Skeletal muscle cell (primary cell): ENCODE data around the gene RLN3.

Source experiments
- DNase-seq: peaks from one replicate; pipeline ENCODE4 v3.0.0-alpha.2; 2010; ENCODE audit warnings: low read depth
- H3K4me3 ChIP-seq: 2 replicates; pipeline ENCODE4 v1.5.1; 2011; ENCODE audit warnings: low read depth, mild to moderate bottlenecking, control low read depth, low read length, moderate library complexity

The RLN3 gene

DNA sequence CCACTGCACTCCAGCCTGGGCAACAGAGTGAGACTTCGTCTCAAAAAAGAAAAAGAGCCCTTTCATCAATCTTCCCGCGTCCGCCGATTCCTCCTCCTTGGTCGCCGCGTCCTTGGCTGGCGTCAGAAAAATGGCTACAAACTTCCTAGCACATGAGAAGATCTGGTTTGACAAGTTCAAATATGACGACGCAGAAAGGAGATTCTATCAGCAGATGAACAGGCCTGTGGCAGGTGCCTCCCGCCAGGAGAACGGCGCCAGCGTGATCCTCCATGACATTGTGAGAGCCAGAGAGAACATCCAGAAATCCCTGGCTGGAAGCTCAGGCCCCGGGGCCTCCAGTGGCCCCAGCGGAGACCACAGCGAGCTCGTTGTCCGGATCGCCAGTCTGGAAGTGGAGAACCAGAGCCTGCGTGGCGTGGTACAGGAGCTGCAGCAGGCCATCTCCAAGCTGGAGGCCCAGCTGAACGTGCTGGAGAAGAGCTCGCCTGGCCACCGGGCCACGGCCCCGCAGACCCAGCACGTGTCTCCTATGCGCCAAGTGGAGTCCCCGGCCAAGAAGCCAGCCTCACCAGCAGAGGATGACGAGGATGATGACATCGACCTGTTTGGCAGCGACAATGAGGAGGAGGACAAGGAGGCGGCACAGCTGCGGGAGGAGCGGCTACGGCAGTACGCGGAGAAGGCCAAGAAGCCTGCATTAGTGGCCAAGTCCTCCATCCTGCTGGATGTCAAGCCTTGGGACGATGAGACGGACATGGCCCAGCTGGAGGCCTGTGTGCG, 42.5 kb downstream of the RLN3 start:
- no peak for DNase-seq
- no peak overlapping the region for H3K4me3 ChIP-seq

DNA sequence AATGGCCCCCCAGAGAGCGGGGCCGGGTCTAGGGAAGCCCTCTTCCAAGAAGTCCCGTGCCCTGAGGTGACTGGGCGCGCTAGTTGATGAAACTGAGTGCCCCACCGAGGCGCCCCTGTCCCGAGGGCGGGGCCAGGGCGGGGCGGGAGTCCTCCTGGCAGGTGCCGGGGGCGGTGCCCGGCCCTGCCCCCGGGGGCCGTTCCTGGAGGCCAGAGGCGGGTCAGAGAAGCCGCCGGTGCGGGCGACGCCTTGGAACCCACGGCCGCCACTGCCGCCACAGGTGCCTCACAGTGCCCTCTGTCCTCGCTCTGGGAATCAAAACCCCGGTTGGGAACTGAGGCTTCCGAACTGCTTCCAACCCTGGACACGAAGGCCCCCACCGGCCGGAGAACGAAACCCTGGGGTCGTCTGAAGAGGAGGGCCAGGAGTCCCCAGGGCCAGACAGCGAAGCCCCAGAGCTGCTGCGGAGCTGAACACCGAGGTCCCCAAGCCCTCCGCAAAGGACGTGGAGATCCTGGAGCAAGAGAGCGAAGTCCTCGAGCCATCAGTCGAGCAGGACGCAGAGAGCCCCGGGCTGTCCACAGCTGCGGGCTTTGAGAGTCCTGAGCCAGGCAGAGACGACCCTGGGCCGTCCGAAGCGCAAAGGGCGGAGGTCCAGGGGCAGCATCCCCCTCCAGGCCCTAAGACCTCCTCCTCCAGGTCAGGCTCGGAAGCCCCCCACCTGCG, 44.8 kb downstream of the RLN3 start, which contains the start of gene MISP3:
MISP3 (plus strand) TSS at position 252 of the 726 bp plus-strand sequence. CDS start 524 bp downstream, outside the sequence.
- no peak for DNase-seq
- peak within 1 kb of the TSS; percentile 62 for H3K4me3 ChIP-seq

DNA sequence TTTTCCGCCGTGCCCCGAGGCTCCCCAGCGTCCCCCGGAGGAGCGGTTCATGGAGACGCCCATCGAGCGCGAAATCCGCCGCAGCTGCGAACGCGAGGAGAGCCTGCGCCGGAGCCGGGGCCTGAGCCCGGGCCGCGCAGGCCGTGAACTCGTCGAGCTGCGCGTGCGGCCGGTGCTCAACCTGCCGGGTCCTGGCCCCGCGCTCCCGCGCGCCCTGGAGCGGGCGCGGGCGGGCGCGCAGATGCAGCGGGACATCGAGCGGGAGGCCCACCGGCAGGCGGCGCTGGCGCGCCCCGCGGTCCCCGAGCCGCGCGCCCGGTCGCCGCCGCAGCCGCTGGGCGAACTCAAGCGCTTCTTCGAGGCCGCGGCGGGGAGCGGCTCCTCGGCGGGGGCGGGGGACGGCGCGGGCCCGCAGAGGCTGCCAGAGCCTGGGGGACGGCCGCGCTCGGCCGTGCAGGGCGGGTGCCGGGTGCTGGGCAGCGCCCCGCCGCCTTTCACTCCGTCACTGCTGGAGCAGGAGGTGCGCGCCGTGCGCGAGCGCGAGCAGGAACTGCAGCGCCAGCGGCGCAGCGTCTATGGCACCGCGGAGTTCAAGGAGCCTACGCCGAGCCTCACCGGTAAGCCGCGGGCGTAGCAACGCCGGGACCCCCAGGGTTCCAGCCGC, 45.4 kb downstream of the RLN3 start:
- no peak for DNase-seq
- H3K4me3 ChIP-seq, result peak overlapping the region; percentile 62

DNA sequence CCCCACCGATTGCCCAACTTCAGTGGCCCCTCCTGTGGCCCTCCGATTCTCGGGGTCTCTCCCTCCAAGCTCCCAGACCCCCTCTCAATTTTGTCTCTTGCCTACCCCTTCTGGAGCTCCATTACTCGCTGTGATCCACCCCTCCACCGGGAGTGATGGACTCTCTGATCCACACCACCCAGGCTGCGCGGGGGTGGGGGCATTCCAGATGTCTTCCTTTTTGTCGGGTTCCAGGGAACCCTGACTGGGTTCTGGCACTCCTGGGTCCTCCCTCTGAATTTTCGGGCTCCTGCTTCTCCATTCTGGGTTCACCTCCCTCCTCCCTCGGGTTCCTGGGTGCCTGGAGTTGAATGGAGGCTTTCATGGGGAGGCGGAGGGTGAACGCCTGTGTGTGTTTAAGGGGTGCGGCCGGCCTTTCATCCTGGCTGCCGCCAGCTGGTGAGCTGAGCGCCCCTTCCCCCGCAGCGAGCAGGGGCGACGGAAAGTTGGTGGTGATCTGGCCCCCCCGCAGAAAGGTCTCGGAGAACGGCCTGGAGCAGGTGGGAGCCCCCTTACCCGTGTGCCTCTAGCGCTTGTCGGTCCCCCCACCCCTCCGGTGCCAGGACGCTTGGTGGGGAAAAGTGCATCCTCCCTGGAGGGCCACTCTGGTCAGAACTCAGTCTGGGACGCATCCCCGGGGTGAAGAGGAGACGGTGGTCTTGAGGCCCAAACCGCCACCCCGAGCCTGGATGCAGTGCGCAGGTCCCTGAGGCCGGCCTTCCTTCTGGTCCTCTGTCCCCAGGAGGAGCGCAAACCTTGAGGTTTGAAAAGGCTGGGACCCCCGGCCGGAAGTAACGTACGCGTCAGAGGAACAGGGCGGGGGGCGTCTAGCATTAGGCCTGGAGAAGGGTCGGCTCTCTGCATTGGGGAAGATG, 46.2 kb downstream of the RLN3 start:
- no peak for DNase-seq
- peak overlapping the region; percentile 62 for H3K4me3 ChIP-seq

DNA sequence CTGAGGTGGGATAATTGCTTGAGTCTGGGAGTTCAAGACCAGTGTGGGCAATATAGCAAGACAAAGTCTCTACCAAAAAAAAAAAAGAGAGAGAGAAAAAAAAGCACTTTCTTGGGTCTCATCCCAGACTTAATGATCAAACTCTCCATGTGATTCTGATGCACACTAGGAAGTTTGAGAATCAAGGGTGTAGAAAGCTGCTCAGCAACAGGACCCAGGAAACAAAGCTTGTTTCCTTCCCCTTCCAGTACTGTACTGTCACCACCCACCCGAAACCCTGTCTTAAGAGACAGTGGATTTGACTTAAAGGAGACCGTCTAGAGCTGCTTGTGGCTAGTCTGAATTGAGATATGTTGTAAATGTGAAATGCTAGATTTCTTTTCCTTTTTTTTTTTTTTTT, 50.5 kb downstream of the RLN3 start:
- no peak for DNase-seq
- H3K4me3 ChIP-seq, result no peak overlapping the region
